ENCODE results near the gene KCTD11. TPM values are rescaled to one million over a fixed set of nuclear protein-coding genes. Genes with fewer than 3 reads are reported as not detected.

The KCTD11 gene
- total and polyA plus RNA-seq, 8 donors: 3.4 to 7.2 (median 5.3) TPM

DNA sequence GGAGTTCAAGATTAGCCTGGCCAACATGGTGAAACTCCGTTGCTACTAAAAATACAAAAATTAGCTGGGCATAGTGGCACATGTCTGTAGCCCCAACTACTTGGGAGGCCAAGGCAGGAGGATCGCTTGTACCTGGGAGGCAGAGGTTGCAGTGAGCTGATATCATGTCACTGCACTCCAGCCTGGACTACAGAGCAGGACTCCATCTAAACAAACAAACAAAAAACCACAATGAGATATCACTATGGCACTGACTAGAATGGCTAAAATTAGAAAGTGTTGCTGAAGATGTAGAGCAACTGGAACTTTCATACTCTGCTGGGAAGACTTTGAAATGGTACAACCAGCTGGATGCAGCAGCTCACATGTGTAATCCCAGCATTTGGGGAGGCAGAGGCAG lies 22.4 kb downstream of the KCTD11 start:
- Histone ChIP-seq H3K27ac (no peak overlapping the region), H3K4me1 (no peaks in the 10 kb centered on the region), H3K36me3 (no peaks in the 10 kb centered on the region), H3K9me3 (no peaks in the 10 kb centered on the region), H3K4me3 (no peak overlapping the region), H3K27me3 (no peaks in the 10 kb centered on the region)
- 79 to 85% methylated on average over 2 of the region's 2 CpGs for WGBS, 2 donors
- DNase-seq (no peak), ATAC-seq (no peak), FAIRE-seq (no peak)
- intact Hi-C loops (cut with DNase I): no loop called here
- TF ChIP-seq, protein P1, sequence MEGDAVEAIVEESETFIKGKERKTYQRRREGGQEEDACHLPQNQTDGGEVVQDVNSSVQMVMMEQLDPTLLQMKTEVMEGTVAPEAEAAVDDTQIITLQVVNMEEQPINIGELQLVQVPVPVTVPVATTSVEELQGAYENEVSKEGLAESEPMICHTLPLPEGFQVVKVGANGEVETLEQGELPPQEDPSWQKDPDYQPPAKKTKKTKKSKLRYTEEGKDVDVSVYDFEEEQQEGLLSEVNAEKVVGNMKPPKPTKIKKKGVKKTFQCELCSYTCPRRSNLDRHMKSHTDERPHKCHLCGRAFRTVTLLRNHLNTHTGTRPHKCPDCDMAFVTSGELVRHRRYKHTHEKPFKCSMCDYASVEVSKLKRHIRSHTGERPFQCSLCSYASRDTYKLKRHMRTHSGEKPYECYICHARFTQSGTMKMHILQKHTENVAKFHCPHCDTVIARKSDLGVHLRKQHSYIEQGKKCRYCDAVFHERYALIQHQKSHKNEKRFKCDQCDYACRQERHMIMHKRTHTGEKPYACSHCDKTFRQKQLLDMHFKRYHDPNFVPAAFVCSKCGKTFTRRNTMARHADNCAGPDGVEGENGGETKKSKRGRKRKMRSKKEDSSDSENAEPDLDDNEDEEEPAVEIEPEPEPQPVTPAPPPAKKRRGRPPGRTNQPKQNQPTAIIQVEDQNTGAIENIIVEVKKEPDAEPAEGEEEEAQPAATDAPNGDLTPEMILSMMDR (IDR thresholded peaks at IDR 0.05): no peak

DNA sequence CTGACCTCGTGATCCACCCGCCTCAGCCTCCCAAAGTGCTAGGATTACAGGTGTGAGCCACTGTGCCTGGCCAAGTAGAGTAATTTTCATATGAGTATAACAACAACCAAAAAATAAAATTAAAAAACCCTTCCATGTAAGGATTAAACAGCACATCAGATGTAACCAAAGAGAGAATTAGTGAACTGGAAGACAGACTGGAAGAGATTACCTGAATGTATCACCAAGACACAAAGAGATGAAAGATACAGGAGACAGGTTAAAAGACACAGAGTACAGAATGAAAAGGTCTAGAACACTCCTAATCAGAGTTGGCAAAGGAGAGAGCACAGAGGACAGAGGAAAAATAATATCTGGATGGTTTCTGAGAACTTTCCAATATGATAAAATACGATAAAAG lies 27.2 kb downstream of the KCTD11 start:
- no peak overlapping the region for H3K27ac ChIP-seq
- 92 to 97% methylated on average over 3 of the region's 3 CpGs for WGBS, 2 donors

DNA sequence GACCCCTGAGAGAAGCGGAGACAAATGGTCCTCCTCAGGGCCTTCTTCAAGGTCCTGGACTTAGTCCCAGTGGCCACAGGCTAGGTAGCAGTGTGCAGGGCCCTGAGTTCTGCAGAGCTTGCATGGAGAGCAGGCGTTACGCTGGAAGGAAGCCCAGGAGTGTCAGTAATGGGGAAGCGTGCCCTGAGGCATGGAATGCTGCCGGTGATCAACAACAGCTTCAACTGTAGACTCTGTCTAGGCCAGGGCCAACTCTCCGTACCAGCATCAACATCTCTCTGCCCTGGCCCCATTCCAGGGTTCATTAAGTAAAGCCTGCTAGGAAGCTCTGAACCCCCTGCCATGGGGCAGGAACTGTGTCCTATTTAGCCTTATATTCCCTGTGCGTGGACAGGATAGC lies 28.4 kb downstream of the KCTD11 start:
- intact Hi-C loops (cut with DNase I): no loop called here
- Histone ChIP-seq H3K27me3 (no peaks in the 10 kb centered on the region), H3K4me1 (peaks cover 6 to 11% (median 8%) of the 10 kb centered on the region in 3 donors), H3K36me3 (no peaks in the 10 kb centered on the region), H3K27ac (peak overlapping the region; percentile 56 to 77 (median 74)), H3K4me3 (peak overlapping the region; percentile 55 to 78 (median 64)), H3K9me3 (no peaks in the 10 kb centered on the region)
- no peak for FAIRE-seq
- DNase-seq: peak; percentile 69 to 79 (median 78)
- TF ChIP-seq, protein P1 (IDR thresholded peaks at IDR 0.05): no peak
- ATAC-seq: peak; percentile 65 to 85 (median 78)
- WGBS, 2 donors: 4 to 6% methylated on average over 7 of the region's 7 CpGs

More for the DNA sequence above, 27.2 kb downstream of the KCTD11 start:
- no peak for ATAC-seq
- Histone ChIP-seq H3K4me1 (peaks cover 6 to 11% (median 8%) of the 10 kb centered on the region in 3 donors), H3K4me3 (no peak overlapping the region), H3K9me3 (no peaks in the 10 kb centered on the region), H3K27me3 (no peaks in the 10 kb centered on the region), H3K36me3 (no peaks in the 10 kb centered on the region)
- intact Hi-C loops (cut with DNase I): no loop called here
- no peak for FAIRE-seq
- no peak for DNase-seq
- TF ChIP-seq, protein P1 (IDR thresholded peaks at IDR 0.05): no peak

DNA sequence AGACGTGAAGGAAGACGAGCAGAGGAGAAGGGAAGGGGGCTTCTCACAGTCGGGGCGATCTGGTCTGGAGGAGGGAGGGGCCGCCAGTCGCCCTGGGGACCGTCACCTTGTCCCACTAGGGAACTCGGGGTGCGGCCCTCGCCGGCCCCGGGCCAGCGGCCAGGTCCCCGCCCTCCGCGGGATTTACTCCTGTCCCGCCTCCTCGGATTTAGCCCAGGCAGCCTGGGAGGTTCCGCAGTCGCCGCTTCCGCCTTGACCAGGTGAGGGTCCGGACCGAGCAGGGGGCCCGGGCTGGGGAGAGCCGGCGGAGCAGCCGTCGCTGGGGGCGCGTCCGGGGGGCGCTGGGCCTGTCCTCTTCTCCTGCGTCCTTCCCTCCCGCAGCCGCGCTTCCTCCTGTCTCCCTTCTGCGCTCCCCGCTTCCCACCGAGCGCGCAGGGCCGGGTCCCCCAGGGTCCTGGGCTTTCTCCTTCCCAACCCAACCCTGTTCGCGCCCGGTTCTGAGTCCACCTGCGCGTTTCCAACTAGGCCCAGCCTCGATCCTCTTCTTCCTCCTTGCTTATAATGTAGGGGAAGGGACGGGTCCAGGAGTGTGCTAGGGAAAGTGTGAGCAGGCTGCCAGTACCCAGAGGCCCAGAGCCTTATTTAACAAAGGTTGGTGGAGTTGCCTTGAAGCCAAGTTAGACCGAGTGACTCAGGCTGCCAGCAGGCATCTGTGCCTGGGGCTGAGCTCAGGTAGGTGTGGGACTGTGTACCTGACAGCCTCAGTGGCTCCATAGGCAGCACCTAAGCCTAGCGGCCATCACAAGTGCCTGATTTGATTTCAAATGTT lies 29.1 kb downstream of the KCTD11 start, which contains the start of gene TNK1:
TSS of gene TNK1 (plus strand) at position 235 of the 829 bp plus-strand sequence. CDS start 1,838 bp downstream, outside the sequence.
- FAIRE-seq (no peak), ATAC-seq (peak; percentile 89 to 93 (median 90)), DNase-seq (peak; percentile 75 to 92 (median 82))
- H3K27ac ChIP-seq: peak within 1 kb of the TSS; percentile 56 to 77 (median 74)
- H3K4me3 ChIP-seq: peak within 1 kb of the TSS; percentile 55 to 78 (median 64)
- TF ChIP-seq, protein P1 (IDR thresholded peaks at IDR 0.05): no peak
- intact Hi-C loops (cut with DNase I): no loop called here
- WGBS, 2 donors: 1% methylated on average over 48 to 52 of the region's 52 CpGs
- peaks cover 6 to 11% (median 8%) of the 10 kb centered on the region in 3 donors for H3K4me1 ChIP-seq
- no peaks in the 10 kb centered on the region for H3K27me3 ChIP-seq
- no peaks in the 10 kb centered on the region for H3K36me3 ChIP-seq
- no peaks in the 10 kb centered on the region for H3K9me3 ChIP-seq

DNA sequence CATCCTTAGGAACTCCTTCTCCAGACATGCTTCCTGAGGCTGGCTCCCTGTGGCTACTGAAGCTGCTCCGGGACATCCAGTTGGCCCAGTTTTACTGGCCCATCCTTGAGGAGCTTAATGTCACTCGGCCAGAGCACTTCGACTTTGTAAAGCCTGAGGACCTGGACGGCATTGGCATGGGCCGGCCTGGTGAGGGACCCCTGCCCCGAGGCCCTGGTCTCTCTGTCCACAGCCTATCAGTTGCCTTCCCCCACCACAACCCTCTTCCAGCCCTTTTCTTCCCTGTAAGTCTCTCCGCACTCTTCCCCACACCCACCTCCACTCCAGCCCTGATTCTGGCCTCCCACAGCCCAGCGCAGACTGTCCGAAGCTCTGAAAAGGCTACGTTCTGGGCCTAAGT lies 30.9 kb downstream of the KCTD11 start:
- ATAC-seq: no peak
- TF ChIP-seq, protein P1 (IDR thresholded peaks at IDR 0.05): no peak
- intact Hi-C loops (cut with DNase I): no loop called here
- 91 to 93% methylated on average over 10 of the region's 10 CpGs for WGBS, 2 donors
- Histone ChIP-seq H3K36me3 (no peaks in the 10 kb centered on the region), H3K9me3 (no peaks in the 10 kb centered on the region), H3K27ac (no peak overlapping the region), H3K4me3 (no peak overlapping the region), H3K27me3 (no peaks in the 10 kb centered on the region), H3K4me1 (peaks cover 6 to 11% (median 8%) of the 10 kb centered on the region in 3 donors)
- no peak for DNase-seq
- FAIRE-seq: no peak
